Dermis microvascular lymphatic vessel endothelial cell (primary cell): Measurements from ENCODE around the gene GMPPB. TPM values are rescaled to one million over a fixed set of nuclear protein-coding genes. Genes with fewer than 3 reads are reported as not detected.
"Not testable (repeated sequence)": the region's sequence is repeated elsewhere in the genome, so short reads cannot be mapped to it uniquely, and the experiment has no call there.

Experiments used
- DNase-seq, 2 donors: peaks; one replicate each; pipeline versions ENCODE4 v3.0.0 to v3.0.0-alpha.2; 2010; ENCODE audit warnings: low read depth in 2 of 2
- total RNA-seq: library from RNA; depleted of rRNA; stranded (reverse); fragments of >200 nt; gene quantifications from 2 replicates; pipeline ENCODE4 v1.2.1, GENCODE V29; 2014

GMPPB gene
- 20.9 and 28.2 TPM in 2 replicates for total RNA-seq

GRCh38 chr3:49723628-49724551 is at the start of gene GMPPB:
Gene GMPPB, minus strand, starts transcription at chr3:49723951. Its CDS starts 225 bp downstream, at chr3:49723726.
- peak; percentile 92 to 99 for DNase-seq

- DNase-seq = no peak
These were observed 49.0 kb upstream of the GMPPB start for GRCh38 chr3:49772703-49773102.

DNA sequence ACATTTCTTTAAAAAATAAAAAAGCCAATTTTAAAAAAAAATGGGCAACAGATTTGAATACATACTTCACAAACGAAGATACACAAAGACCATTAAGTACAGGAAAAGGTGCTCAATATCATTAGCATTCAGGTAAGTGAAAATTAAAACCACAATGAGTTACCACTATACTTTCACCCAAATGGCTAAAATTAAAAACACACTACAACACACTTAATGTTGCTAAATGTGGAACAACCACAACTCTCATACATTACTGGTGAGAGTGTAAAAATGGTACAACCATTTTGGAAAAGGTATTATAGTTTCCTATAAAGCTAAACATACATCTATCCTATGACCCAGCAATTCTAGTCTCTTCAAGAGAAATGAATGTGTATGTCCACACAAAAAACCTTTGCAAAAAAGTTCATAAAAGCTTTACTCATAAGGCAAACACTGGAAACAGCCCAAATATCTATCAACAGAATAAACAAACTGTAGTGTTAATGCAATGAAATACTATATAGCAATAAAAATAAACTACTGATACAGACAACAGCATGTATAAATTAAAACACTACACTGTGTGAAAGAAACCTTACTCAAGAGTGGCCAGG is 47.7 kb upstream of the GMPPB start:
- DNase-seq = no peak

DNA sequence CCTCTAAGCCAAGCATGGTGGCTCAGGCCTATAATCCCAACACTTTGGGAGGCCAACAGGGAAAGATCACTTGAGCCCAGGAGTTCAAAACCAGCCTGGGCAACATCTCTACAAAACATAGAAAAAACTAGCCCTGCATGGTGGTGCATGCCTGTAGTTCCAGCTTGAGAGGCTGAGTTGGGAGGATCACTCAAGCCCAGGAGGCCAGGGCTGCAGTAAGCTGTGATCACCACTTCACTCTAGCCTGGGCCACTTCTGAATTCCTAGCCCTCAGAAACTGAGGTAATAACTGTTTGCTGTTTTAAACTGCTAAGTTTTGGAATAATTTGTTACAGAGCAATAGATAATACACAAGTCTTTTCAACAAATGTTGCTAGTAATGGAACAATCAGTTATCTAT is 46.2 kb upstream of the GMPPB start:
- DNase-seq = no peak

- no peak for DNase-seq
These were observed 45.6 kb upstream of the GMPPB start for GRCh38 chr3:49769286-49769915.

DNA sequence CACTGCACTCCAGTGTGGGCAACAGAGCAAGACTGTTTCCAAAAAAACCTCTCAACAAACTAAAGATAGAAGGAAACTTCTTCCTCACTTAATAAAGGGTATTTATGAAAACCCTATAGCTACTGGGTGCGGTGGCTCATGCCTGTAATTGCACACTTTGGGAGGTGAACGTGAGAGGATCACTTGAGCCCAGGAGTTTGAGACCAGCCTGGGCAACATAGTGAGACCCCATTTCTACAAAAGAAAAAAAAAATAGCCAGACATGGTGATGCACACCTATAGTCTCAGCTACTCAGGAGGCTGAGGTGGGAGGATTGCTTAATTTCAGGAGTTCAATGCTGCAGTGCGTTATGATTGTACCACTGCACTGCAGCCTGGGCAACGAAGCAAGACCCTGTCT is 40.2 kb upstream of the GMPPB start:
- no peak for DNase-seq

GRCh38 chr3:49761661-49762060 is 37.9 kb upstream of the GMPPB start:
- DNase-seq = no peak

- no peak for DNase-seq
These were observed 35.5 kb upstream of the GMPPB start for GRCh38 chr3:49759226-49759625.

GRCh38 chr3:49757197-49757596 is 33.4 kb upstream of the GMPPB start:
- no peak for DNase-seq

GRCh38 chr3:49756036-49756435 is 32.3 kb upstream of the GMPPB start:
- DNase-seq = no peak

DNA sequence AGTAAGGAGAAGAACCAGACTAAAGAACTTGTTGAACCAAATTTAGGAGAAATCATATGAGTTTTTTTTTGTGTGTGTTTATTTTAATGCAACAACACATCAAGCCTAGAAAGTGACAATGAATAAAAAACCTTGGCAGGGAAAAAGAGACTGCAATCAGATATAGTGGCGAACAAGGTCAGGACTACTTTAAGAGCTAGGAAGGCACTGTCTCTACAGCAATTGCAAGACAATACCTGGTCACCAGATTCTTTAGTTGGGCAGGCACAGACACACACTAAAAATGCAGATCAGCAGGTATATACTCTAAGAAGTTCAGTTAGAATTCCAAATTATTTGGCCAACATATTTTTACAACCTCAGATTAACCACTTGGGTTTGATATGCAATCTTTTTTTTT is 30.8 kb upstream of the GMPPB start:
- DNase-seq = no peak

- DNase-seq = no peak
These were observed 27.8 kb upstream of the GMPPB start for GRCh38 chr3:49751501-49751900.

GRCh38 chr3:49750056-49750455 is 26.3 kb upstream of the GMPPB start:
- no peak for DNase-seq

GRCh38 chr3:49748874-49749273 is 25.1 kb upstream of the GMPPB start:
- DNase-seq = not testable (repeated sequence)

DNA sequence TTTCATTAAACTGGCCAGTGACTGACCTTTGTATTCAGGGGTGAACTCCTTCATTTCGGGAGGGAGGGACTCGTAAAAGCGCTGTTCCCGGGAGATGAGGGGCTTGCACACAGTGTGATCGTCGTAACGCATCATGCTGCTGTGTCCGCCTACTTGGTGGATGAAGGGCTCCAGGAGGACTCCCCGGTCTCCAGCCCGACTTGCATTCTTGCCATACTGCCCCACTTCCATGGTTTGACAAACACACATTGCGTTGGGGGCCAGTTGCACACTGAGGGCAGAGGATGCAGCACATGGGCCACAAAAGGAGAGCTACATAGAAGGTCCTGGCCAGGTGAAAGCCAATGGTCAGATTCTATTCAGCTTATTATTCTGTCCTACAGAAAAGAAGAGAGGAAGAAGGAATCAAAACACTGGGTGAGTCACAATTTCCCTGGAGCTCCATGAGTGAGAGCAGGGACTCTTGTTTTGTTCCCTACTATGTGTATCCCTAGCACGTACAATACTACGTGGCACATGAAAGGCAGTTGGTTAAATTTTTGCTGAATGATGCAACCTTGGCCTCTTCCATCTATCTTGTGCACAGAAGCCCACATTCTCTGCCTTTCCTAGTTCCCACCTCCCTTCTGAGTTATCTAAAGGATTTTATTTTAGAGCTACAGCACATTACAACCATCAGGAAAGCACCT is 24.2 kb upstream of the GMPPB start:
- DNase-seq = peak; percentile 90 to 96

- peak; percentile 71 to 87 for DNase-seq
These were observed 22.2 kb upstream of the GMPPB start for GRCh38 chr3:49745986-49746385.

DNA sequence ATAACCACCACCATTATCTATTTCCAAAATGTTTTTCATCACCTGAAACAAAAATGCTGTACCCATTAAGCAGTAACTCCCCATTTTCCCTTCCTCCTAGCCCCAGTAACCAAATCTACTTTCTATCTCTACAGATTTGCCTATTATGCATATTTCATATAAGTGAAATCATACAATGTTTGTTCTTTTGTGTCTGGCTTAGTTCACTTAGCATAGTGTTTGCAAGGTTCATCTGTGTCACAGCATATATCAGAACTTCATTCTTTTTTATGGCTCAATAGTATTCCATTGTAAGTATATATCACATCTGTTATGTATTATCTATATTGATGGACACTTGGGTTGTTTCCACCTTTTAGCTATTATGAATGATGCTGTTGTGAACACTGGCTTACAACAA is 16.7 kb upstream of the GMPPB start:
- no peak for DNase-seq

- DNase-seq = no peak
These were observed 14.4 kb upstream of the GMPPB start for GRCh38 chr3:49738067-49738713.

GRCh38 chr3:49734752-49735151 is 11.0 kb upstream of the GMPPB start:
- DNase-seq = no peak

DNA sequence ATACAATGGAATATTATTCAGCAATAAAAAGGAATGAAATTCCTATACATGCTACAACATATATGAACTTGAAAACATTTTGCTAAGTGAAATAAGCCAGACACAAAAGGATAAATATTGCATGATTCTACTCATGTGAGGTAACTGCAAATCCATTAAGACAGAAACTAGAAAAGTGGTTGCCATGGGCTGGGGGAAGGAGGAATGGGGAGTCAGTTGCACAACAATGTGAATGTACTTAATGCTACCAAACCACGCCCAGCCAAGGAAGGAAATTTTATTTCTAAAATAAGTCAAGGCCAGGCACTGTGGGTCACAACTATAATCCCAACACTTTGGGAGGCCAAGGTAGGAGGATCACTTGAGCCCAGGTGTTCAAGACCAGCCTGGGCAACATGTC is 9.8 kb upstream of the GMPPB start:
- no peak for DNase-seq

DNA sequence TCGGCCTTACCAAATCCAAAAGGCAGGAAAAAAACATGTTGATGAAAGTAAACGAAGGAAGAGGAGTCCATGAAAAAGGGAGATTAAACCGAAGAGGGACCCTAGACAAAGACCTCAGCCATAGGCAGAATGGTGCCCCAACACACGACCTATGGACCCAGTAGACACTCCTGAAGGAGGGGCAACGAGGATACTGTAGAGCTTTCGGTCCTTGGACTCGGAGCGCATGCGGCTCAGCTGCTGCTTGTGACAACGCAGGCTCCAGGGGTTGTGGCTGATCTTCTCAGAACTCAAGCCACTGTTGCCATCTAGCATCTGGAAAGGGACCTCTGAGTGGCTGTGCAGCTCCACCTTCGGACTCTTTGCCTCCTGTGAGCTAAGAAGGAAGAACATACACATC is 8.8 kb upstream of the GMPPB start:
- no peak for DNase-seq
